ENCODE data around the gene SH3BGR.

DNA sequence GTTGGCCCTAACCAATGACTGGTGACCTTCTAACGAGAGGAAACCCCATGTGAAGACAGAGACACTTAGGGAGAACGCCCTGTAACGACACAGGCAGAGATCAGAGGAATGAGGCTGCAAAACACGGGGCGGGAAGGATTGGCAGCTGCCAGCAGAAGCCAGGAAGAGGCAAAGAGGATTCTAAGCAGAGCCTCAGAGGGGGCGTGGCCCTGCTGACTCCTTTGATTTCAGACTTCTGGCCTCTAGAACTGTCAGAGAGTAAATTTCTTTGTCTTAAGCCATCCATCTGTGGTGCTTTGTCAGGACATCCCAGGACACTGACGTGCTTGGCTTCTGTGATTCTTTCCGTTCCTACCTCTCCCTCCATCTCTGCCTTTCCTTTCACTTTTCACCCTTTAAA, 79.3 kb downstream of the SH3BGR start:
- TF ChIP-seq, protein P1, sequence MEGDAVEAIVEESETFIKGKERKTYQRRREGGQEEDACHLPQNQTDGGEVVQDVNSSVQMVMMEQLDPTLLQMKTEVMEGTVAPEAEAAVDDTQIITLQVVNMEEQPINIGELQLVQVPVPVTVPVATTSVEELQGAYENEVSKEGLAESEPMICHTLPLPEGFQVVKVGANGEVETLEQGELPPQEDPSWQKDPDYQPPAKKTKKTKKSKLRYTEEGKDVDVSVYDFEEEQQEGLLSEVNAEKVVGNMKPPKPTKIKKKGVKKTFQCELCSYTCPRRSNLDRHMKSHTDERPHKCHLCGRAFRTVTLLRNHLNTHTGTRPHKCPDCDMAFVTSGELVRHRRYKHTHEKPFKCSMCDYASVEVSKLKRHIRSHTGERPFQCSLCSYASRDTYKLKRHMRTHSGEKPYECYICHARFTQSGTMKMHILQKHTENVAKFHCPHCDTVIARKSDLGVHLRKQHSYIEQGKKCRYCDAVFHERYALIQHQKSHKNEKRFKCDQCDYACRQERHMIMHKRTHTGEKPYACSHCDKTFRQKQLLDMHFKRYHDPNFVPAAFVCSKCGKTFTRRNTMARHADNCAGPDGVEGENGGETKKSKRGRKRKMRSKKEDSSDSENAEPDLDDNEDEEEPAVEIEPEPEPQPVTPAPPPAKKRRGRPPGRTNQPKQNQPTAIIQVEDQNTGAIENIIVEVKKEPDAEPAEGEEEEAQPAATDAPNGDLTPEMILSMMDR (IDR thresholded peaks at IDR 0.05; ENCODE audit: low read depth, low read length) = no peak
- no peak for TF ChIP-seq EZH2phosphoT487 (IDR thresholded peaks at IDR 0.05; ENCODE audit: low read depth)
